RPMI8226 (cell line): Measurements from ENCODE around the gene C19orf85.
A peak's percentile ranks its signal among the peaks of the same experiment; 100 is the strongest.
"Not testable (repeated sequence)": the region's sequence is repeated elsewhere in the genome, so short reads cannot be mapped to it uniquely, and the experiment has no call there.

Source experiments
- DNase-seq: peaks from one replicate; pipeline ENCODE4 v3.0.0-alpha.2; 2015

C19orf85 gene

GRCh38 chr19:55464662-55465054 is at the start of gene C19orf85:
Gene C19orf85 (minus strand): TSS chr19:55464751. CDS start chr19:55464554, 197 bp downstream.
- DNase-seq = no peak

GRCh38 chr19:55508120-55508519 is 43.6 kb upstream of the C19orf85 start:
- no peak for DNase-seq

- no peak for DNase-seq
These were observed 40.4 kb upstream of the C19orf85 start for GRCh38 chr19:55504981-55505380.

GRCh38 chr19:55504252-55504603 is 39.7 kb upstream of the C19orf85 start:
- DNase-seq = no peak

GRCh38 chr19:55503502-55504251 is 39.1 kb upstream of the C19orf85 start:
- DNase-seq = peak; percentile 91

GRCh38 chr19:55503157-55503501 is 38.6 kb upstream of the C19orf85 start:
- no peak for DNase-seq

GRCh38 chr19:55502197-55502952 is 37.8 kb upstream of the C19orf85 start:
- no peak for DNase-seq

- DNase-seq = no peak
These were observed 35.9 kb upstream of the C19orf85 start for GRCh38 chr19:55500368-55500952.

- DNase-seq = no peak
These were observed 33.8 kb upstream of the C19orf85 start for GRCh38 chr19:55498246-55498840.

- DNase-seq = no peak
These were observed 33.2 kb upstream of the C19orf85 start for GRCh38 chr19:55497763-55498162.

- DNase-seq = not testable (repeated sequence)
These were observed 32.3 kb upstream of the C19orf85 start for GRCh38 chr19:55496820-55497219.

- DNase-seq = no peak
These were observed 31.2 kb upstream of the C19orf85 start for GRCh38 chr19:55495646-55496349.

- DNase-seq = no peak
These were observed 29.7 kb upstream of the C19orf85 start for GRCh38 chr19:55494172-55494761.

GRCh38 chr19:55493645-55494171 is 29.2 kb upstream of the C19orf85 start:
- DNase-seq = no peak

GRCh38 chr19:55493052-55493644 is 28.6 kb upstream of the C19orf85 start:
- no peak for DNase-seq

GRCh38 chr19:55492362-55492944 is 27.9 kb upstream of the C19orf85 start:
- DNase-seq = peak; percentile 85

- peak; percentile 88 for DNase-seq
These were observed 27.2 kb upstream of the C19orf85 start for GRCh38 chr19:55491546-55492360.

GRCh38 chr19:55490478-55491432 is 26.2 kb upstream of the C19orf85 start:
- DNase-seq = no peak
